ENCODE results near the gene ARHGEF10L. TPM values are rescaled to one million over a fixed set of nuclear protein-coding genes. Genes with fewer than 3 reads are reported as not detected.

ARHGEF10L gene
- total RNA-seq, 1 donor from 2014 or later: 89.8 TPM

DNA sequence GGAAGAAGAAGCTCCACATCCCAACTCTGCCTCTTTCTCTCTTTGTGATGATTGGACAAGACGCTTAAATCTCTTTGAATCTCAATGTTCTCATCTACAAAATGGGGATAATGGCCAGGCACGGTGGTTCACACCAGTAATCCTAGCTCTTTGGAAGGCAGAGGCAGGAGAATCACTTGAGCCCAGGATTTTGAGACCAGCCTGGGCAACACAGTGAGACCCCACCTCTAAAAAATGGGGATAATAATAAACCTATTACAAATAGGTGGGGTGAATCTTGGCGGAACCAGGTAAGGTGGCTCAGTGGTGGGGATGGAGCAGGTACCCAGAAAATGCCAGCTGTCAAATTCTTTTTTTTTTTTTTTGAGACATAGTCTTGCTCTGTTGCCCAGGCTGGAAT lies 29.4 kb upstream of the ARHGEF10L start:
- H3K4me3 Mint-ChIP-seq (ENCODE audit: unreplicated experiment): no peak overlapping the region
- no peaks in the 10 kb centered on the region for H3K9me3 Mint-ChIP-seq (ENCODE audit: unreplicated experiment)
- DNase-seq: no peak
- no peak overlapping the region for H3K27ac Mint-ChIP-seq (ENCODE audit: unreplicated experiment)
- no peaks in the 10 kb centered on the region for H3K36me3 Mint-ChIP-seq (ENCODE audit: unreplicated experiment)
- TF ChIP-seq, protein P1, sequence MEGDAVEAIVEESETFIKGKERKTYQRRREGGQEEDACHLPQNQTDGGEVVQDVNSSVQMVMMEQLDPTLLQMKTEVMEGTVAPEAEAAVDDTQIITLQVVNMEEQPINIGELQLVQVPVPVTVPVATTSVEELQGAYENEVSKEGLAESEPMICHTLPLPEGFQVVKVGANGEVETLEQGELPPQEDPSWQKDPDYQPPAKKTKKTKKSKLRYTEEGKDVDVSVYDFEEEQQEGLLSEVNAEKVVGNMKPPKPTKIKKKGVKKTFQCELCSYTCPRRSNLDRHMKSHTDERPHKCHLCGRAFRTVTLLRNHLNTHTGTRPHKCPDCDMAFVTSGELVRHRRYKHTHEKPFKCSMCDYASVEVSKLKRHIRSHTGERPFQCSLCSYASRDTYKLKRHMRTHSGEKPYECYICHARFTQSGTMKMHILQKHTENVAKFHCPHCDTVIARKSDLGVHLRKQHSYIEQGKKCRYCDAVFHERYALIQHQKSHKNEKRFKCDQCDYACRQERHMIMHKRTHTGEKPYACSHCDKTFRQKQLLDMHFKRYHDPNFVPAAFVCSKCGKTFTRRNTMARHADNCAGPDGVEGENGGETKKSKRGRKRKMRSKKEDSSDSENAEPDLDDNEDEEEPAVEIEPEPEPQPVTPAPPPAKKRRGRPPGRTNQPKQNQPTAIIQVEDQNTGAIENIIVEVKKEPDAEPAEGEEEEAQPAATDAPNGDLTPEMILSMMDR (IDR thresholded peaks at IDR 0.05; ENCODE audit: partially characterized antibody, unreplicated experiment): no peak
- no peaks in the 10 kb centered on the region for H3K27me3 Mint-ChIP-seq (ENCODE audit: unreplicated experiment)
- no peaks in the 10 kb centered on the region for H3K4me1 Mint-ChIP-seq (ENCODE audit: low read depth, unreplicated experiment)

DNA sequence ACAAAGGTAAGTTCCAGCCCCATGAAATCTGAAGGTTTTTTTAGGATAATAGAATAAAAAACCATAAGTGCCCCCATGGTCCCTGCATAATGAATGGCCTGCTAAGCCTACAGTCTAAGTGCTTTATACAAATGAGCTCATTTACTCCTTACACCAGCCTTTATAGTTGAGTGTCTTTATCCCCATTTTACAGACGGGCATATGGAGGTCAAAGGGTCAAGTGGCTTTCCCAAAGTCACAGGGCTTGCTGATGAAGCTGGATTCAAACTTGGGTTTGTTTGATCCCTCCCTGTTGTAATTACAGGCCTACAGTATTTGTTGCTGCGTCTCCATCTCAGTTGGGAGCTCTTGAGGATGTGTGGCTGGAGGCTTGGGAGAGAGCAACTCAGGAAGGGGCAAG lies 28.3 kb upstream of the ARHGEF10L start:
- Mint-ChIP-seq H3K27me3 (ENCODE audit: unreplicated experiment) (no peaks in the 10 kb centered on the region), H3K4me1 (ENCODE audit: low read depth, unreplicated experiment) (peaks cover 2% of the 10 kb centered on the region), H3K27ac (ENCODE audit: unreplicated experiment) (no peak overlapping the region), H3K4me3 (ENCODE audit: unreplicated experiment) (no peak overlapping the region), H3K9me3 (ENCODE audit: unreplicated experiment) (no peaks in the 10 kb centered on the region), H3K36me3 (ENCODE audit: unreplicated experiment) (no peaks in the 10 kb centered on the region)
- DNase-seq: no peak
- TF ChIP-seq, protein P1 (IDR thresholded peaks at IDR 0.05; ENCODE audit: partially characterized antibody, unreplicated experiment): no peak

DNA sequence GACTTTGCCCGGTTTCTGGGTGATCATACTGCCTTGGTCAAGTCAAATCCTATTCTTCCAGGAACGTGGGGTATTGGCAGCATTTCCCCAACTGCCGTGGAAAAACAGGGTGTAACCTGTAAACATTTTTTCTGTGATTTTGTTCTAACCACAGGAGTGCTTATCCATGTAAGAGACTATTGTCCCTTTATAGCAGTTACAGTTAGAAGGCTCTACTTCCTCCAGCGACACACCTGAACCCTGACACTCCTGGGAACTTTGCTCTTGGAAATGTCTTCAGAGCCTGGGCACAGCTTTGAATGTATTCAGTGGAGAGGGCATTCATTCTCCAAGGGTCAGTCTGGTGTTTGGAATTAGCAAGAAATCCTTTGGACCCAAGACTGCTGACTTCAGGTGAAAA lies 26.4 kb upstream of the ARHGEF10L start:
- H3K4me1 Mint-ChIP-seq (ENCODE audit: low read depth, unreplicated experiment): peaks cover 5% of the 10 kb centered on the region
- no peak for DNase-seq
- H3K4me3 Mint-ChIP-seq (ENCODE audit: unreplicated experiment): no peak overlapping the region
- TF ChIP-seq, protein P1 (IDR thresholded peaks at IDR 0.05; ENCODE audit: partially characterized antibody, unreplicated experiment): no peak
- H3K27me3 Mint-ChIP-seq (ENCODE audit: unreplicated experiment): no peaks in the 10 kb centered on the region
- H3K9me3 Mint-ChIP-seq (ENCODE audit: unreplicated experiment): no peaks in the 10 kb centered on the region
- H3K27ac Mint-ChIP-seq (ENCODE audit: unreplicated experiment): no peak overlapping the region
- no peaks in the 10 kb centered on the region for H3K36me3 Mint-ChIP-seq (ENCODE audit: unreplicated experiment)

DNA sequence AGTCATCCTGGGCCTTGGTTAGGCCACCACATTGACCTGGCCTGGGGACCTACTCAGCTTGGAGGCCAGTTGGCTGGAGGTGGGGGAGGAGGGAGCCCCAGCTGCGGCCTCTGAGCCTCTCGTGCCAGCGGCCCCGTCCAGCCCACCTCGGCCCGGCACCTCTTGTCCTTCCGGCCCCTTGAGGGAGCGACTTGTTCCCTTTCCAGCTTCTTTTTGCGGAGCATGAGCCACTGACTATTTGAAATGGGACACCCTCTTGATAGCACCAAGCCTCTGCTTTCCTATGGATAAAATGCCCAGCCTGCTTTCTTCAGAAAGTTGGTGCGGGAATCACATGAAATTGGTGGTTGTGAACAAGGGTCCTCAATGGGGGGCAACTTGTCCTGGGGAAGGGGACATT lies 24.7 kb upstream of the ARHGEF10L start:
- Mint-ChIP-seq H3K4me1 (ENCODE audit: low read depth, unreplicated experiment) (peaks cover 5% of the 10 kb centered on the region), H3K27ac (ENCODE audit: unreplicated experiment) (no peak overlapping the region), H3K36me3 (ENCODE audit: unreplicated experiment) (no peaks in the 10 kb centered on the region), H3K4me3 (ENCODE audit: unreplicated experiment) (no peak overlapping the region), H3K9me3 (ENCODE audit: unreplicated experiment) (no peaks in the 10 kb centered on the region), H3K27me3 (ENCODE audit: unreplicated experiment) (no peaks in the 10 kb centered on the region)
- TF ChIP-seq, protein P1 (IDR thresholded peaks at IDR 0.05; ENCODE audit: partially characterized antibody, unreplicated experiment): no peak
- DNase-seq: no peak

DNA sequence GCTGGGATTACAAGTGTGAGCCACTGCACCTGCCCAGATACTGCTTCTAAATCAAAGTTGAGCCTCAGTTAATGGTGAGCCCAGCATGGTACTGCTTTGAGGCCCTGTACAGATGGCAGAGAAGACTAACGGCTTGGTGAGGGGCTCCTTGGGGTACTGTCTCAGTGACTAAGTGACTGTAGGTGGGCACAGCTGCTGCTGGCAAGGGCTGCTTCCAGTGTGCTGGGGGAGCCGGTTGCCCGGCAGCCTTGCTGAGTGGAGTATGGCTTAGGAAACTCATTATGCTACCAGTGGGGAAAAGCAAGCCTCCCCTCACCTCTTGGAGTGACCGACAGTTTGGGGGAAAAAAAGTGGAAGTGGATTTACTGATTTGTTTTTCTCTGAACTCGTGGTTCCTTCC lies 23.6 kb upstream of the ARHGEF10L start:
- H3K4me3 Mint-ChIP-seq (ENCODE audit: unreplicated experiment): no peak overlapping the region
- peaks cover 5% of the 10 kb centered on the region for H3K4me1 Mint-ChIP-seq (ENCODE audit: low read depth, unreplicated experiment)
- H3K27me3 Mint-ChIP-seq (ENCODE audit: unreplicated experiment): no peaks in the 10 kb centered on the region
- H3K27ac Mint-ChIP-seq (ENCODE audit: unreplicated experiment): no peak overlapping the region
- no peaks in the 10 kb centered on the region for H3K9me3 Mint-ChIP-seq (ENCODE audit: unreplicated experiment)
- TF ChIP-seq, protein P1 (IDR thresholded peaks at IDR 0.05; ENCODE audit: partially characterized antibody, unreplicated experiment): no peak
- H3K36me3 Mint-ChIP-seq (ENCODE audit: unreplicated experiment): no peaks in the 10 kb centered on the region
- no peak for DNase-seq

Measured in glutamatergic neuron (in vitro differentiated cells).